H9 (cell line): ENCODE data around the gene STOML3. TPM values are rescaled to one million over a fixed set of nuclear protein-coding genes. Genes with fewer than 3 reads are reported as not detected.

Experiments
- DNase-seq: peaks from one replicate; pipeline ENCODE4 v3.0.0-alpha.2; 2017
- H2AFZ ChIP-seq: one replicate; pipeline ENCODE4 v1.6.1; 2013; ENCODE audit warnings: mild to moderate bottlenecking, low read length, control low read depth, moderate library complexity
- H2AK5ac ChIP-seq: 2 replicates; pipeline ENCODE4 v1.6.1; 2013; ENCODE audit warnings: low read length, control low read depth, mixed read lengths; ENCODE audit not compliant: insufficient read length
- H2BK120ac ChIP-seq: one replicate; pipeline ENCODE4 v1.6.1; 2013; ENCODE audit warnings: low read depth, mild to moderate bottlenecking, low read length, control low read depth, inconsistent platforms; ENCODE audit not compliant: poor library complexity, severe bottlenecking
- H2BK12ac ChIP-seq: 2 replicates; pipeline ENCODE4 v1.6.1; 2013; ENCODE audit warnings: low read length, control low read depth, mixed read lengths, low read depth; ENCODE audit not compliant: insufficient read length
- H2BK15ac ChIP-seq: 2 replicates; pipeline ENCODE4 v1.6.1; 2013; ENCODE audit warnings: low read depth, low read length, control low read depth
- H2BK20ac ChIP-seq: one replicate; pipeline ENCODE4 v1.6.1; 2013; ENCODE audit warnings: low read depth, mild to moderate bottlenecking, low read length, control low read depth, inconsistent platforms; ENCODE audit not compliant: poor library complexity, severe bottlenecking
- H2BK5ac ChIP-seq: 2 replicates; pipeline ENCODE4 v1.6.1; 2013; ENCODE audit warnings: low read length, control low read depth, mixed read lengths; ENCODE audit not compliant: insufficient read length
- H3K14ac ChIP-seq: 2 replicates; pipeline ENCODE4 v1.6.1; 2013; ENCODE audit warnings: low read length, control low read depth; ENCODE audit not compliant: insufficient read depth
- H3K18ac ChIP-seq: 2 replicates; pipeline ENCODE4 v1.6.1; 2013; ENCODE audit warnings: low read depth, mild to moderate bottlenecking, mixed read lengths, low read length, control low read depth; ENCODE audit not compliant: insufficient read length
- H3K23ac ChIP-seq: 2 replicates; pipeline ENCODE4 v1.6.1; 2013; ENCODE audit warnings: low read length, control low read depth, mixed read lengths, low read depth; ENCODE audit not compliant: insufficient read length
- H3K23me2 ChIP-seq: 2 replicates; pipeline ENCODE4 v1.6.1; 2013; ENCODE audit warnings: low read depth, mild to moderate bottlenecking, mixed read lengths, low read length, control low read depth; ENCODE audit not compliant: insufficient read length, poor library complexity, severe bottlenecking
- H3K27ac ChIP-seq: 2 replicates; pipeline ENCODE4 v1.5.1; 2013; ENCODE audit warnings: low read length, control low read depth, mixed read lengths, low read depth; ENCODE audit not compliant: insufficient read length
- H3K27me3 ChIP-seq: 2 replicates; pipeline ENCODE4 v1.6.1; 2013; ENCODE audit warnings: low read length, control low read depth, inconsistent platforms; ENCODE audit not compliant: insufficient read depth
- H3K4ac ChIP-seq: 2 replicates; pipeline ENCODE4 v1.6.1; 2013; ENCODE audit warnings: low read depth, mild to moderate bottlenecking, control low read depth, inconsistent platforms, low read length, moderate library complexity
- H3K4me1 ChIP-seq: 2 replicates; pipeline ENCODE4 v1.6.1; 2013; ENCODE audit warnings: low read length, control low read depth, inconsistent platforms; ENCODE audit not compliant: insufficient read depth
- H3K4me2 ChIP-seq: 2 replicates; pipeline ENCODE4 v1.6.1; 2013; ENCODE audit warnings: low read length, control low read depth, mixed read lengths; ENCODE audit not compliant: insufficient read length, insufficient read depth
- H3K56ac ChIP-seq: 2 replicates; pipeline ENCODE4 v1.6.1; 2013; ENCODE audit warnings: low read depth, mild to moderate bottlenecking, mixed read lengths, low read length, control low read depth; ENCODE audit not compliant: insufficient read length
- H3K79me1 ChIP-seq: 2 replicates; pipeline ENCODE4 v1.6.1; 2013; ENCODE audit warnings: low read depth, mild to moderate bottlenecking, moderate library complexity, low read length, control low read depth, inconsistent platforms; ENCODE audit not compliant: insufficient read depth, poor library complexity, severe bottlenecking
- H3K79me2 ChIP-seq: 2 replicates; pipeline ENCODE4 v1.6.1; 2013; ENCODE audit warnings: low read length, control low read depth, inconsistent platforms; ENCODE audit not compliant: insufficient read depth
- H3K9ac ChIP-seq: 2 replicates; pipeline ENCODE4 v1.6.1; 2013; ENCODE audit warnings: low read length, control low read depth, mixed read lengths; ENCODE audit not compliant: insufficient read length; ENCODE audit errors: extremely low read depth
- H3K9me3 ChIP-seq: one replicate; pipeline ENCODE4 v1.6.1; 2013; ENCODE audit warnings: low read depth, low read length, inconsistent platforms; ENCODE audit not compliant: control insufficient read depth
- H3T11ph ChIP-seq: one replicate; pipeline ENCODE4 v1.6.1; 2013; ENCODE audit warnings: mild to moderate bottlenecking, low read length, control low read depth, inconsistent platforms
- H4K20me1 ChIP-seq: one replicate; pipeline ENCODE4 v1.6.1; 2013; ENCODE audit not compliant: control insufficient read depth, insufficient read length, insufficient read depth
- H4K5ac ChIP-seq: 2 replicates; pipeline ENCODE4 v1.6.1; 2013; ENCODE audit warnings: low read depth, mild to moderate bottlenecking, mixed read lengths, low read length, control low read depth; ENCODE audit not compliant: insufficient read length
- H4K8ac ChIP-seq: replicated peaks from 2 replicates; pipeline ENCODE4 v1.6.1; 2013; ENCODE audit warnings: low read length, control low read depth, mixed read lengths, low read depth; ENCODE audit not compliant: insufficient read length
- H4K91ac ChIP-seq: 2 replicates; pipeline ENCODE4 v1.6.1; 2013; ENCODE audit warnings: low read depth, mild to moderate bottlenecking, moderate library complexity, mixed read lengths, low read length, control low read depth; ENCODE audit not compliant: insufficient read length
- H3K27ac Mint-ChIP-seq, 3 experiments: 2 replicates in 2 of 3; 3 replicates in 1 of 3; pipeline ENCODE4 v1.8.0; 2020 to 2021; ENCODE audit warnings: mixed read lengths in 3 of 3, mild to moderate bottlenecking in 1 of 3, moderate library complexity in 1 of 3
- H3K27me3 Mint-ChIP-seq: 2 replicates; pipeline ENCODE4 v1.8.0; 2021; ENCODE audit warnings: low read depth, mild to moderate bottlenecking, moderate library complexity, mixed read lengths
- H3K36me3 Mint-ChIP-seq, 3 experiments: 2 replicates in 2 of 3; 3 replicates in 1 of 3; pipeline ENCODE4 v1.8.0; 2020 to 2021; ENCODE audit warnings: low read depth in 3 of 3, mixed read lengths in 3 of 3; ENCODE audit not compliant: insufficient read depth in 1 of 3
- H3K4me1 Mint-ChIP-seq, 2 experiments: 2 replicates each; pipeline ENCODE4 v1.8.0; 2020; ENCODE audit warnings: mixed read lengths in 2 of 2
- H3K4me3 Mint-ChIP-seq, 2 experiments: 2 replicates in 1 of 2; 3 replicates in 1 of 2; pipeline ENCODE4 v1.8.0; 2020 to 2021; ENCODE audit warnings: mild to moderate bottlenecking in 2 of 2, mixed read lengths in 2 of 2, moderate library complexity in 1 of 2
- H3K9me3 Mint-ChIP-seq, 2 experiments: 2 replicates in 1 of 2; 3 replicates in 1 of 2; pipeline ENCODE4 v1.8.0; 2020; ENCODE audit warnings: mild to moderate bottlenecking in 2 of 2, mixed read lengths in 2 of 2, moderate library complexity in 1 of 2
- CTCF ChIP-seq: fragments of 200-600 bp; sonication (generic); conservative IDR thresholded peaks from 3 replicates; pipeline ENCODE4 v1.8.0; 2021; ENCODE audit warnings: antibody characterized with exemption, mild to moderate bottlenecking
- WGBS: extraction: QIAGEN DNeasy Blood & Tissue Kit; methylation state at CpG from one replicate; pipeline ENCODE4 v1.1.7; 2013; ENCODE audit warnings: missing lambda C conversion rate, low lambda C conversion rate, mixed read lengths; ENCODE audit not compliant: insufficient read length; ENCODE audit errors: extremely low coverage; 5-methylcytosine and 5-hydroxymethylcytosine counted together
- total RNA-seq: library from RNA; stranded (reverse); gene quantifications from 2 replicates; pipeline ENCODE4 v1.2.1, GENCODE V29; 2021

The STOML3 gene
- total RNA-seq, 1 experiment from 2014 or later: not detected

GRCh38 chr13:38967446-38967845 is 23.2 kb downstream of the STOML3 start:
- no peak for TF ChIP-seq CTCF
- Histone ChIP-seq H3K79me2 (no peaks in the 10 kb centered on the region), H3K9me3 (no peaks in the 10 kb centered on the region), H2BK15ac (no peak overlapping the region), H4K8ac (no peak overlapping the region), H3K4me2 (no peak overlapping the region), H2AK5ac (no peak overlapping the region), H3K18ac (no peak overlapping the region), H2BK120ac (no peak overlapping the region), H3K4ac (no peak overlapping the region), H3K56ac (no peak overlapping the region), H2BK12ac (no peak overlapping the region), H3K27me3 (no peaks in the 10 kb centered on the region), H3K27ac (no peak overlapping the region), H3K14ac (no peak overlapping the region), H4K20me1 (no peaks in the 10 kb centered on the region), H3T11ph (no peak overlapping the region), H4K5ac (no peak overlapping the region), H4K91ac (no peak overlapping the region), H3K79me1 (no peaks in the 10 kb centered on the region), H3K4me1 (peaks cover 4% of the 10 kb centered on the region; the same call in 1 of the 2 replicates), H3K23me2 (no peaks in the 10 kb centered on the region), H2BK20ac (no peak overlapping the region), H3K9ac (no peak overlapping the region), H2BK5ac (no peak overlapping the region), H3K23ac (no peak overlapping the region), H2AFZ (no peak overlapping the region)
- Mint-ChIP-seq H3K9me3 (peaks cover 0 to 4% of the 10 kb centered on the region in 2 experiments; a peak in 2 of 5 replicates), H3K27ac (no peak overlapping the region; a peak in 1 of 7 replicates), H3K27me3 (no peaks in the 10 kb centered on the region), H3K4me1 (peaks cover 19 to 27% of the 10 kb centered on the region in 2 experiments), H3K4me3 (no peak overlapping the region), H3K36me3 (no peaks in the 10 kb centered on the region; a peak in 1 of 7 replicates)
- no peak for DNase-seq
- no CpG with 5 or more reads among the region's 2 CpGs for WGBS
